GM21786 (cell line): Measurements from ENCODE around the gene DAND5.
A peak's percentile ranks its signal among the peaks of the same experiment; 100 is the strongest.
"Not testable (repeated sequence)": the region's sequence is repeated elsewhere in the genome, so short reads cannot be mapped to it uniquely, and the experiment has no call there.

ENCODE experiments used
- ATAC-seq: cut with Tn5 transposase; IDR thresholded peaks from one replicate; pipeline ENCODE4 v1.9.1; 2021; ENCODE audit not compliant: unreplicated experiment

Gene DAND5

DNA sequence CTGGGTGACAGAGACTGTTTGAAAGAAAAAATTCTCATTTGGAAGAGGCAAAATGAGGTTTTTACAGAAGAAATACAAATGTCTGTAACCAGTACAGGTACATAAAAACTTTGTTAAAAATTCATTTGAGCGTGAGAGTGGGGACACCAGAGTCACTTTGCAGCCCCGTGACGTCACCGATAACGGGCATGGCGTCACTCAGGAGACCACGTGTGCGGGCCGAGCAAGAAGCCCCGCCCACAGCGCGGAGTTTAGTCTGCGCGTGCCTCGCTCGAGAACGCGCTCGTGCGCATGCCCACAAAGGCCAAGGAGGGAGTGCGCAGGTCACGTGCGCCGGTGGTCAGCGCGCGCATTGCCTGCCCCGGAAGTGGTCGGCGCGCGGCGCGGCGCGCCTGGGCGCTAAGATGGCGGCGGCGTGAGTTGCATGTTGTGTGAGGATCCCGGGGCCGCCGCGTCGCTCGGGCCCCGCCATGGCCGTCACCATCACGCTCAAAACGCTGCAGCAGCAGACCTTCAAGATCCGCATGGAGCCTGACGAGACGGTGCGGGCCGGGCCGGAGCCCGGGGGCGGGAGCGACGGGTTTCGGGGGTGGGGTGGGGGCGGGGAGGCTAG, 23.8 kb upstream of the DAND5 start, which contains the start of gene RAD23A:
TSS of gene RAD23A (plus strand) at position 384 of the 613 bp plus-strand sequence. CDS start at position 471, 87 bp downstream.
- ATAC-seq = peak; percentile 71

DNA sequence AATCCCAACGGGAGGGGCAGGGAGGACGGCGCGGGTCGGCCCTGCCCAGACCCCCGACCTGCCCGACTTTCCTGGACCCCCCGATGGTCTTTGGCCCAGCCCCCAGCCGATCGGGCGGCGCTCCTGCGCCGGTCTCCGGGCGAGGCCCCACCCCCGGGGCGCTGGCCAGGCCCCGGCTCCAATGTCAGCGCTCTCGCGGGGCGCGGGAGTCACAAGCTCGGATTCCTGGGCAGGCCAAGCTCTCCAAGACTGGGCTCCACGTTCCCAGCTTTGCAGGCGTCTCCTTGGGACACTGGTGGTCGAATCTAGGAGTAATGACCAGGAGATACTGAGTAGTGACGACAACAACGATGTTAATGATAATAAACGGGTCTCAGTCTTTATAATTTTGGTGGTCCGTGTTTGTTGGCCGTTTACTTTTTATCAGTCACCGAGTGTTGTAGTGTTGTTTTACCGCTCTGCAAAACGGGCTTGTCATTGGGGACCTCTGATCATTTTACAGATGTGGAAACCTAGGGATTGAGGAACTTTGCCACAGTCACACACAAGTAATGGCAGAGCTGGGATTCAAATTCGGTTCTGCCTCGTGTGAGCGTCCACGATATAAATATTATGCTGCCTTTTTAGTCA, 23.2 kb upstream of the DAND5 start:
- ATAC-seq = peak; percentile 24

DNA sequence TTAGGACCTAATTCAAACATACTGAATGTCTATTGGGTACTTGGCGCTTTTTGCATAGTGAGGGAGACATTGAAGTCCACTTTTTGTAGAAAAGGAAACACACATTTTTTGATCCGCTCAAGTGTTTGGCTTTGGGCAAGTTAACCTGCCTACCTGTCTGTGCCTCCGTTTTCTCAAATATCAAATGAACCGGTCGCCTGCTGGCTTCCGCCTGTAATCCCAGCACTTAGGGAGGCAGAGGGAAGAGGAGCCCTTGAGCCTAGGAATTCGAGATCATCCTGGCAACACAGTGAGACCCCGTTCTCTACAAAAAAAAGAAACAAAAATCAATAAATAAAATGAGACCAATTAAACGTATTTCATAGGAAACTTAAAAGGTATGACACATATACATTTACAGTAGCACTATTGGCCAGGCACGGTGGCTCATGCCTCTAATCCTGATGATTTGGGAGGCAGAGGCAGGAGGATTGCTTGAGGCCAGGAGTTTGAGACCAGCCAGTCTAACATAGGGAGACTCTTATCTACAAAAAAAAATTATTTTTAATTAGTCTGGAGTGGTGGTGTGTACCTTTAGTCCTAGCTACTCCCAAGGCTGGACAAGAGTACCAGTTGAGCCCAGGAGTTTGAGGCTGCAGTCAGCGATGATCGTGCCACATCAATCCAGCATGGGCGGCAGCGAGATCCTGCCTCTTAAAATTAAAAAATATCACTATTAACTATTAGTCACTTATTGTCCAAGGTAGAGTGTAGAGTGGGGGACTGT, 22.5 kb upstream of the DAND5 start:
- no peak for ATAC-seq

DNA sequence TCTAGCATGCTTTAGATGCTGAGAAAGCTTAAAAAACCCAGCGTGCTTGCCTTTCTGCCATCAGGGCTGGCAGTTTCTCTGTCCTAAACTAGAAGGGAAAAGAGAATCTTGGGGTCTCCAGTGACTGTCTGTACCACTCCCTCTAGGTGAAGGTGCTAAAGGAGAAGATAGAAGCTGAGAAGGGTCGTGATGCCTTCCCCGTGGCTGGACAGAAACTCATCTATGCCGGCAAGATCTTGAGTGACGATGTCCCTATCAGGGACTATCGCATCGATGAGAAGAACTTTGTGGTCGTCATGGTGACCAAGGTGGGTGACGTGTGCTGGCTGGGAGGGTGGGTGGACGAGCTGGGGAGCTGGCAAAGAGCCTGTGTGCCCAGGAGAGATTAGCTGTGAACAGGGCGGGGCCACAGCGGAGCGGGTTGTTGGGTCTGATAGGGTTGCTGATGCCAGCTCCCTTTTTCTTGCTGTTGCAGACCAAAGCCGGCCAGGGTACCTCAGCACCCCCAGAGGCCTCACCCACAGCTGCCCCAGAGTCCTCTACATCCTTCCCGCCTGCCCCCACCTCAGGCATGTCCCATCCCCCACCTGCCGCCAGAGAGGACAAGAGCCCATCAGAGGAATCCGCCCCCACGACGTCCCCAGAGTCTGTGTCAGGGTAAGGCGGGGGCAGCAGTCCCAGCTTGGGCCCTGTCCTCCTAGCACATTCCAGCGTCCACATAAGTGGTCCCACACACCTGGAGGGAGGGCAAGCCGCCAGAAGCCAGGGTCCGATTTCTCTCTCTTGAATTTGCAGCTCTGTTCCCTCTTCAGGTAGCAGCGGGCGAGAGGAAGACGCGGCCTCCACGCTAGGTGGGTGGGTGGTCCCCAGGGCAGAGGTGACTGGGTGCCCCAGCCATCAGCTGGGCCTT, 21.4 kb upstream of the DAND5 start:
- no peak for ATAC-seq

DNA sequence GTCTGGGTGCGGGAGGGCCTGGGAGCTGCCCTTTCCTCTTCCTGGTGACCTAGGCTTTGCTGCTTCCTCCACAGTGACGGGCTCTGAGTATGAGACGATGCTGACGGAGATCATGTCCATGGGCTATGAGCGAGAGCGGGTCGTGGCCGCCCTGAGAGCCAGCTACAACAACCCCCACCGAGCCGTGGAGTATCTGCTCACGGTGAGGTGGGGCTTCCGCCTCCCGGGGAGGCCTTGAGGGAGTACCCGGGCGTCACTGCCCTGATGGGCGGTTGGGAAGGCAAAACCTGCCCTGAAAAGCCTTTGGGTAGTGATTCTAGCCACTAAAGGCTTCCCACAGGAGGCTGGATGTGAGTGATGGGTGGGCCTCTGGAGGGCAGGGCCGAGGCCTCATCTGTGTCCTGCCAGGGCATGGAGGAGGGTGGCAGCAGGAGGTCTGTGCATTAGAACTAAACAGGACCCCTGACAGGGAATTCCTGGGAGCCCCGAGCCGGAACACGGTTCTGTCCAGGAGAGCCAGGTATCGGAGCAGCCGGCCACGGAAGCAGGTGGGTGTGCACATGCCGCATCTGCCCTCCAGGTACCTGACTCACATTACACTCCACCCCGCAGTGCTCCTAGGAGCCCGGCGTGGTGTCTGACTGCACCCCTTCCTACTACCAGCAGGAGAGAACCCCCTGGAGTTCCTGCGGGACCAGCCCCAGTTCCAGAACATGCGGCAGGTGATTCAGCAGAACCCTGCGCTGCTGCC, 20.6 kb upstream of the DAND5 start:
- no peak for ATAC-seq

DNA sequence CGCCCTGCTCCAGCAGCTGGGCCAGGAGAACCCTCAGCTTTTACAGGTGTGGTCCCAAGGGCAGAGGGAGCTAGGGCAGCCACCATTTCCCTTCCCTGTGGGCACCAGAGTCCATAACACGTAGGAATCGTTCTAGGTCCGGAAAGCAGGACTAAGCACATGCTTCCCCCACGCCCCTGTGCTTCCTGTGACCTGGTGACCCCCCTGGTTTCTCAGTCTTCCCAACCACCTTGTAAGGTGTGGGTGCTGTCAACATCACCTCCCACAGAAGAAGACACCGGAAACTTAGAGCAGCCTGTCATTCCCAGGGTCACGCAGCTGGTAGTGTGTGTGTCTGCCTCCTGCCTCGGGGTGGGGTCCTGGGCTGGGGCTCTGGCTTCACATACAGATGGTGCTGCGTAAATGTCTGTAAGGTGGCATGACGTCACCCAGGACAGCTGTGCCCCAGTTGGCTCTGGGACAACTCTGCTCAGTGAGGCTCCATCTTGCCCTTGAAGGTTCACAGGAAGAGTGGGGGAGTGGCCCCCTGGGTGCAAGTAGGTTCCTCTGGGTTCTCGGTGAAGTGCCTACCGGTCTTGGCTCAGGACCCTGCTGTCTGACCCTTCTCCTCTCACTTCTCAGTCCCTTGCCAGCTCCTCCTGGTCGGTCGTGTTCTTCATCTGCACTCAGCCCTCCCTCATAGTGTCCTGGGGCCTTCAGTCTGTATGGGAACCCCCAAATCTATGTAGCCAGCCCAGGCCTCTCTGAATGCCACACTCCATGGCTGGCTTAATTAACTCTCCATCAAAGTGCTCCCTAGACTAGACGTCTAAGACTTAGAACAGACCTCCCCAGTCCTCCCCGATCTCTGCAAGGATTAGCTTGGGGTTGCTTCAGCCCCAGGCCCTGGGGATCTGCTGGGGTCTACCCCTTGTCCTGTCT, 19.8 kb upstream of the DAND5 start:
- ATAC-seq = no peak

DNA sequence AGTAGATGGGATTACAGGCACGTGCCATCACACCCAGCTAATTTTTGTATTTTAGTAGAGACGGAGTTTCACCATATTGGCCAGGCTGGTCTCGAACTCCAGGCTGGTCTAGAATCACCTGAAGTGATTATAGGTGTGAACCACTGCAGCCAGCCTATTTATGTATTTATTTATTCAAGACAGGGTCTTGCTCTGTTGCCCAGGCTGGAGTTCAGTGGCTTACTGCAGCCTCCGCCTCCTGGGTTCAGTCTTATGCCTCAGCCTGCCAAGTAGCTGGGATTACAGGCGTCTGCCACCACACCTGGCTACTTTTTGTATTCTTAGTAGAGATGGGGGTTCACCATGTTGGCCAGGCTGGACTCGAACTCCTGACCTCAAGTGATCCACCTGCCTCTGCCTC, 17.3 kb upstream of the DAND5 start:
- ATAC-seq = not testable (repeated sequence)

DNA sequence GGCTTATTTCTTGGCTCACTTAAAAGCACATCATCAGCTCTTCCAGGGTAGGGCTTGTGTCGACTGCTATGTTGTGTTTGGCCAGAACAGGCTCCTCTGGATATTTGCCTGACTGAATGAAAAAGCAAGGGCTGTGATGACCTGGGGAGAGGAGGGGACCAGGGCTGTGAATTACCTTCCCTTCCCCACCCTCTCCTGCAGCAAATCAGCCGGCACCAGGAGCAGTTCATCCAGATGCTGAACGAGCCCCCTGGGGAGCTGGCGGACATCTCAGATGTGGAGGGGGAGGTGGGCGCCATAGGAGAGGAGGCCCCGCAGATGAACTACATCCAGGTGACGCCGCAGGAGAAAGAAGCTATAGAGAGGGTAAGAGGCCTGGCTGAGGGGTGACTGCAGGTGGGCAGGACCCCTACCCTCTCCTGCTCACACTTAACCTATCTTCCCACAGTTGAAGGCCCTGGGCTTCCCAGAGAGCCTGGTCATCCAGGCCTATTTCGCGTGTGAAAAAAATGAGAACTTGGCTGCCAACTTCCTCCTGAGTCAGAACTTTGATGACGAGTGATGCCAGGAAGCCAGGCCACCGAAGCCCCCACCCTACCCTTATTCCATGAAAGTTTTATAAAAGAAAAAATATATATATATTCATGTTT, 16.8 kb upstream of the DAND5 start:
- no peak for ATAC-seq

DNA sequence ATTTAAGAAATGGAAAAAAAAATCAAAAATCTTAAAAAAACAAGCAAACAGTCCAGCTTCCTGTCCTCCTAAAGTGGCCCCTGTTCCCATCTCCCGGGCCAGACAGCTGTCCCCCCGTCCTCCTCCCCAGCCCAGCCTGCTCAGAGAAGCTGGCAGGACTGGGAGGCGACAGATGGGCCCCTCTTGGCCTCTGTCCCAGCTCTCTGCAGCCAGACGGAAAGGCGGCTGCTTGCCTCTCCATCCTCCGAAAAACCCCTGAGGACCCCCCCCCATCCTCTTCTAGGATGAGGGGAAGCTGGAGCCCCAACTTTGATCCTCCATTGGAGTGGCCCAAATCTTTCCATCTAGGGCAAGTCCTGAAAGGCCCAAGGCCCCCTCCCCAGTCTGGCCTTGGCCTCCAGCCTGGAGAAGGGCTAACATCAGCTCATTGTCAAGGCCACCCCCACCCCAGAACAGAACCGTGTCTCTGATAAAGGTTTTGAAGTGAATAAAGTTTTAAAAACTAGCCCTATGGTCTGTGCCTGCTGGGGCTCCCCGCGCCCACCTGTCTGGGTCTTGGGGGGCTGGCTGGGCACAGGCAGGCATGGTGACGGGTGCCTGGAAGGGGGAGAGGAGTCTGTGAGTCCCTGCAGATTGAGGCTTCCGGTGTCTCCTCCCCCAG, 16.1 kb upstream of the DAND5 start:
- ATAC-seq = no peak

DNA sequence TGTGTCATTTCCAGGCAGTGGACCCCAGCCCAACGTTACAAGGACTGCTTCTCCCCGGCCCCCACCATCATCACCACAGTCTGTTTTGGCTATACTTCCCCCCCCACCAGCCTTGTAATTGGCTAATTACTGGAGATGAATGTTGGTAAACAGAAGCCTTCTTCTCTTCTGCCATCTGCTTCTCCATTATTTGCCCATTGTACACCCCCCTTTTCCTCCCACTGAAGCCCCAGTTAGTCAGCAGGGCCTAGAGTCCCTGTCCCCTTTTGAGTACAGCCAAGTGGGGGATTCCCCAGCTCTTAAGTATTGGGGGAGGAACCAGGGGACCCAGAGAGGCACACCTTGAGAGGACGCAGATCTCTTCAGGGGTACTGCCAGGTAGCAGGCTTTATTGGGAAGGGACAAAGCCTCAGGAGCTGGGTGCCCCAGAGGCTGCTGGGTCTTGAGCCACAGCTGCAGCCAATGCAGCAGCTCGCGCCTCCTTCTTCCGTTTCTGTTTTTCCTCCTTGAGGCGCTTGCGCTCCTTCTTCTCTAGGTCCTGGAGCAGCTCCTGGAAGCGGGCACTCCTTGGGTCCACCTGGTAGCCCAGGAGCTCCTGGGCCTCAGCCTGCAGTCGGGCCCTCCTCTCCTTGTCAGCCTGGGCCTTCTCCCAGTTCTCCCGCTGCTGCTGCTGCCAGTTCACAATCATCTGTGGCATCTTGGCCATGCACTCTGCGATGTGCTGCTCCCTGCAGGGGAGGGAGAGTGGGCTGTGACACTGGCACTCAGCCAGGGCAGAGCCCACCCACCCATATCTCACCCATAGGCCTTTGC, 15.4 kb upstream of the DAND5 start:
- ATAC-seq = no peak

DNA sequence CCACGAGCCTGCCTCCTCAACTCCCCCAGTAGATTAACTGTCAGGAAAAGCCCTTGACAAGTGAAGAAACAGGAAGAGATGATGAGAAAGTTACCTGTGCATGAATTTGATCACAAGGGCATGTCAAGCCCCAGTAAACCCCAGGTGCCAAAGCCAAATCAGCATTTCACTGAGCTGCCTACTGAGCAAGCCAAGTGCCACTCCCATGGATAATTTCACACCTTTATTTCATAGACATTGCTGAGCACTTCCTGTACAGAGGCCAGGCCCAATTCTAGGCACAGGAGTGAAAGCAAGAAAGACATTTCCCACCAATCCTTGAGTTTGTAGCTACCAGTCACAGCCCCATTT, 14.8 kb upstream of the DAND5 start:
- no peak for ATAC-seq

DNA sequence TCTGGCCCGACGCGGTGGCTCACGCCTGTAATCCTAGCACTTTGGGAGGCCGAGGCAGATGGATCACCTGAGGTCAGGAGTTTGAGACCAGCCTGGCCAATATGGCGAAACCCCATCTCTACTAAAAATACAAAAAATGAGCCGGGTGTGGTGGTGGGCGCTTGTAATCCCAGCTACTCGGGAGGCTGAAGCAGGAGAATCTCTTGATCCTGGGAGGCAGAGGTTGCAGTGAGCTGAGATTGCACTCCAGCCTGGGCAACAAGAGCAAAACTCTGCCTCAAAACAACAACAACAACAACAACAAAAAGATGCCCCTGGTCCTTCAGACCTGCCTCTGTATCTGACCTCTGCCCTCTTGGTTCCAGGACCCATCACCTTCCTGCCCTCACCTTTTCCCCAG, 13.8 kb upstream of the DAND5 start:
- not testable (repeated sequence) for ATAC-seq

DNA sequence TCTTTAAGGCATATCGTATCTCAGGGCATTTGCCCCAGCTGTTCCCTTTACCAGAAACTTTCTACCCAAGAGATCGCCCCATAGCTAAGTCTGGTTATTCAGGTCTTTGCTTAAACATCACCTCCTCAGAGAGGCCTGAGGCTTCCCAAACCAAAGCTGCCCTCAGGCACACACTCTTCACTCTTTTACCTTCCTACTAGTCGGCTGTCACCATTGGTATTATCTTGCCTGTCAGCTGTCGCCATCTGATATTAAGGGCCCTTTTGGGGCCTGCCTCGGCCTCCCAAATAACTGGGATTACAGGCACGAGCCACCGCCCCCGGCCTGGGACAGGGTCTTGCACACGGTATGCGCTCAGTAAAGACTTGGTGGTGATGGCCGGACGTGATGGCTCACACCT, 13.4 kb upstream of the DAND5 start:
- ATAC-seq = no peak

DNA sequence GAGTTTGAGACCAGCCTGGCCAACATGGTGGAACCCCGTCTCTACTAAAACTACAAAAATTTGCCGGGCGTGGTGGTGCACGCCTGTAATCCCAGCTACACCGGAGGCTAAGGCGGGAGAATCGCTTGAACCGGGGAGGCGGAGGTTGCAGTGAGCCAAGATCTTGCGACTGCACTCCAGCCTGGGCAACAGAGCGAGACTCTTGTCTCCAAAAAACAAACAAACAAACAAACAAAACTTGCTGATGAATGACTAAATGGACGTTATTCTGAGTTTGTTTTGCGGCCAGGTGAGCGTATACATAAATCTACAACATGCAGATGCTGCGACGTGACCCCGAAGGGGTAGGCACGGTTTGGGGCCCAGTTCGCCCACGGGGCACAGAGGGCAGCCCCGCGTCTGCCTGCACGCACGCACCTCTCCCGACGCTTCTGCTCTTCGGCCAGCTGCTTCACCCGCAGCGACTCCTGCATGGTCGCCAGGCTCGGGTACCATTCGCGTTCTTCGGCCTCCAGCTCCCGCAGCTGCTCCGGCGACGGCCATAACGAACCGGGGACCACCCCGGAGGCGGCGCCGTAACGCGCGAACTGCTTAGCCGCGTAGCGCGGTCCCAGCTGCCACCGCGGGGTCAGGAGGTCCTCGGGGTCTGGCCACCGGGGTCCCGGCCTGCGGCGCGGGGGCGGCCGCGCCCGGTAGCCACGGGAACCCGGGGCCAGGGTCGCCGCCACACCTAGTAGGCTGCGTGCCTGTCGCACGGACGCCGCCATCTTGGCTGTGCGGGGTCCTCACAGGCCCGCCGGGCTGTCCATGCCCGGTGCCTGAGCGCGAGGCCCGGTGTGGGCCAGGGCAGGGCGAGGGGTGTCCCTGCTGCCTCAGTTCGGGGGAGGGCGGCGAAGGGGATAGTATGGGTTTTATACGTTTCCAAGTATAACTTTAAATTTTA, 12.7 kb upstream of the DAND5 start, which contains the start of gene GADD45GIP1:
TSS of gene GADD45GIP1 (minus strand) at position 778 of the 943 bp plus-strand sequence. CDS start at position 767, 11 bp downstream.
- no peak for ATAC-seq

DNA sequence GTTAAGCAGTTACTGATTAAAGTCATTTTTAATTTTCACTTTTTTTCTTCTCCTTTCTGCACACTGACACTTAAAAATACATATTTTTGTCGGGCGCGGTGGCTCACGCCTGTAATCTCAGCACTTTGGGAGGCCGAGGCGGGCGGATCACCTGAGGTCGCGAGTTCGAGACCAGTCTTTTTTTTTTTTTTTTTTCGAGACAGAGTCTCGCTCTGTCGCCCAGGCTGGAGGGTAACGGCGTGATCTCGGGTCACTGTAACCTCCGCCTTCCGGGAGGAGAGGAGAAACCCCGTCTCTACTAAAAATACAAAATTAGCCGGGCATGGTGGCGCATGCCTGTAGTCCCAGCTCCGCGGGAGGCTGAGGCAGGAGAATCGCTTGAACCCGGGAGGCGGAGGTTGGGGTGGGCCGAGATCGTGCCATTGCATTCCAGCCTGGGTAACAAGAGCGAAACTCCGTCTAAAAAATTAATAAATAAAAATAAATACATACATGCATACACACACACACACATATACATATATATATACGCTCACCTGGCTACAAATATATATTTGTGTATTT, 11.9 kb upstream of the DAND5 start:
- not testable (repeated sequence) for ATAC-seq

DNA sequence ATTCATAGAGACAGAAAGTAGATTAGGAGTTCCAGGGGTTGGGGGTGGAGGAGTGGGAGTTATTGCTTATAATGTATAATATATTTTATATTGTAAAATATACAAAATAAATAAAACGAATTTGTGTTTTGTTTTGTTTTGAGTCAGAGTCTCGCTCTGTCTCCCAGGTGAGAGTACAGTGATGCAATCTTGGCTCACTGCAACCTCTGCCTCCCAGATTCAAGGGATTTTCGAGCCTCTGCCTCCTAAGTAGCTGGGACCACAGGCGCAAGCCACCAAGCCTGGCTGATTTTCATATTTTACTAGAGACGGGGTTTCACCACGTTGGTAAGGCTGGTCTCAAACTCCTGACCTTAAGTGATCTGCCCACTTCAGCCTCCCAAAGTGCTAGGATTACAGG, 9.9 kb upstream of the DAND5 start:
- no peak for ATAC-seq
